NCI-H1105 treated with DMSO at 0.1 percent for 48 hours (cell line): ENCODE measurements around the gene TTC13.

ENCODE experiments used
- DNase-seq: peaks from one replicate; lab custom pipeline; 2025; lab: John Stamatoyannopoulos, UW

TTC13 gene

DNA sequence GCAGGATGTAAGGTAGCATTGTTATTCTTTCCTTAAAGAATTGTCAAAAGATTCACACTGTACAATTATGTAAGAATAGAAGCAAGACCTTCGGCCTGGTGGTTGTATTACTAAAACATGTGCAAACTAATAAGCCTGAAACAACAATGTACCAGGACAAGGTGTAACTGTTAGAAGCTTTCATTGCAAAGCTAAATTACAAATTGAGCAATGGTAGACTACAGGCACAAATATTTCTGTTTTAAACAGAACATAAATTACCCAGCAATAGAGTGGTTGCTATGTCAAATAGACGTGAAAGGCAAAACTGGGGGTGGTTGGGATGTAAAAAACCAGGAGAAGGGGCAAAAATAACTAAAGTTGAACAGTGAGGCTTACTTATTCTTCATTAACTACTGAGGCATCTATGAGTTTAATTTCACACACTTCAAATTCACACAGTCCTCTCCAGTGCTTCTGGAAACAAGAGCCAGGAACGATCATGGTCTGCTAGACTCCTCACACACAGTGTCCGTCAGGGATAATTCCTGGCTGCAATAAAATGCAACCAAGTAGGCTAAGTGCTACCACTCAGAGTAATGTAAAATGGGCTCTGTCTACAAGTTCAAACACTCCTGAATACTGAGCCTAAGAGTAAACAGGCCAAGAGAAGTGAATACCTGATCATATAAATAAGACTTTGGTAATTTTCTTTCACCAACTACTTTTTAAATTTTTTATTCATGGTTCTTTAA is 71.0 kb downstream of the TTC13 start:
- no peak for DNase-seq

DNA sequence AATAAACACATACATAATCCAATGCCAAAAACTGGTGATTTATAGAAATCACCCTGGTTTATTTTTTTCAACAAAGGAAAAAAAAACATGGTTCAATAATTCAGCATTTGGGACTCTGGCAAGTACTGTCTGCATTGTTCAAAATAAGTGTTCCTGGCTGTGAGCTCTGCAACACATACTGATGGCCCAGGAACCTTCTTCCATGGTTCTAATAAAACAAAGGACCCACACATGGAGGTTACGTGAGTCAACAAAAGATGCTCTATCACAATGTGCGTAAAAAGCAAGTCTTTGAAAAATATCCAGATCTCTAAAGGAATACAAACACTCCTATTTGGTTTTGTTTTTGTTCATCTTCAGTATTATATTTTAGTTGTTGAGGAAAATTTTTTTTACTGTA is 72.4 kb downstream of the TTC13 start:
- DNase-seq, result no peak

DNA sequence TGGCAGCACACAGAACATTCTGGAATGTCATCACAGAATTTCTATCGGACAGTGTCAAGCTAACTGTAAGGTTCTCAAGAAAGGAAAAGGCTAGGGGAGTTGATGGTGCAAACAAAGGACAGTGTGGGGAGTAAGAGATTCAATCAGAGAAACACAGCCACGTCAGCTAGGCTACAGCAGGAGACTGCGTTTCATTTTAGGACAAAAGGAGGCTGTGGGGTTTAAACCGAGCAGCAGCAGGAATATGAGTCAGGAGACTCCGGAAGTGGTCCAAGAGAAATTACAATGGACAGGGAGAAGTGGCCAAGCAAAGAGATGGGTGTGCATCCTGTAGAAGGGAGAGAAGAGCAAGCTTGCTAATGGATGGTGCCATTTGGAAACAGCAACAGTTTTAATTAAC is 72.9 kb downstream of the TTC13 start:
- DNase-seq, result no peak

DNA sequence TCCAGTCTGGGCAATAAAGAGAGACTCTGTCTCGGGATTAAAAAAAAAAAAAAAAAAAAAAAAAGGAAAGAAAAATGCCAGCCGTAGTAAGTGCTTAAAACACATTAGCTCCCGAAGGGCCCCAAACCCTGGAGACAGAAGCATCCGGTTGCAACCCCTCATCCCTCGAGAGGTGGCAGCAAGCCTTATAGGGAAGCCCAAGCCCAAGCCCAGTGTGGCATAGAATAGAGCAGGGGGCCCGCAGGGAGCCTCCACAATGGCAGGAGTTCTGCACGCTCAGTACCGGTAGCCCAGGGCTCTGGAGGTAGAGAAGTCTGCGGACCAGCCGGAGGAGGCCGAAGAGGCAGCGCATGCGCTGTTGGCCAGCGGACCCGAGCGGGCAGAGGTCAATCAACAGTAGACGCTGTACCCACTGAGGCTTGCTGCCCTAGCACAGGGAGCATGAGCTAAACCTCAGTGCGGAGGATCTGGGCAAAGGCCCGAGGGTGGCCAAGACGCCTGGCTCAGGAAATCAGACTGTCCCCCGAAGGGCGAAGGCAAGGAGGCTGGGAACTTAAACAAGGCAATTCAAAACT is 76.2 kb downstream of the TTC13 start:
- DNase-seq, result no peak

DNA sequence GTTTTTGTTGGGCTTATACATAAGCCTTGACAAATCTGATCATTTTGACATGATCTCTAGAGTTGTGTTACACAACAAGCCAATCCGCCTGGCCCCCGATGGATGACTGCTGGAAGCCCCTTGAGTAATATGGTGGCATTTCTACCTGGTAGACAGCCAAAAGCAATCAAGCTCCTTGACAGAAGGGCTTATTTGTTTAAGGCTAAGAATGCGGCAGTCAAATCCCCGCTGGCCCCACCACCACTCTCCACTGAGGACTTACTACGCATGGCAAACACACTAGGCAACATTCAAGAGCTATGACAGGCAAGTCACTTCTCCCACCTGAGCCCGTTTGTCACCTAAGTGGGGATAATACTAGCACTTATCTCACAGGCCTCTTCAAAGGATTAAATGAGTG is 77.0 kb downstream of the TTC13 start:
- DNase-seq, result no peak

DNA sequence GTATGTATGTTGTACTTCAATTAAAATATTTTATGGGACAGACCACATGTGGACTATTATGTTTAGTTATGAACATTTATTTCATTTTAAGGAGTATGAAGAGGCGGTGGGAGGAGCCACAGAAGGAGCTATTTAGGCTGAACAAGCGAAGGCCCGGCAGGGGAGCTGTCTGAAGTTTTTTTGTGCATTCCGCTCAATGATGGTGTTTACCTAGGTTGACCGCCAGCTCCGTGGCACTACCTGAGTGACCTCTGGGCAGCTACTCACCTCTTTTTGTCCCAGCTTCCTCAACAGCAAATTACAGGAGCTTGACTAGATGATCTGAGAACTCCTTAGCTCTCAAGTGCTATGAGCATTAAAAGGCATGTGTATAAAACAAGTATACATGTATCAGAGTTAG is 77.7 kb downstream of the TTC13 start:
- no peak for DNase-seq

DNA sequence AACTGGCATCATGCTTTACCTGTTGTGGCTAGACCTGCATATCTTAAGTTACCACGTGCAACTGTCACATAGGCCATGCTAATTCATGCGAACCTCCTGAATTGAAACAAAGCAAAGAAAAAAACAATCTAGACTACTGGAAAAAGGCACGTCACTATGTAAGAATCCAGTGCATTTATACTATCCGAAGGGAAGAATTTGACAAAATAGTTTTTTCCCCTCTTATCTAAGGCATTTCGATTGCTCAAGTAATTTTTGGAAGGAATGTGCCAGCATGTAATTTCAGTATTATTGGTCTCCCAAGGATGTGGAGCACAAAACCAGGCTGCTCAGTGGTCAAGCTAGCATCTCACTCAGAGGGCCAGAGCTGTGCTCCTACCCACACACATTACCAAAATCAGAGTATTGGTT is 78.8 kb downstream of the TTC13 start:
- DNase-seq, result no peak

DNA sequence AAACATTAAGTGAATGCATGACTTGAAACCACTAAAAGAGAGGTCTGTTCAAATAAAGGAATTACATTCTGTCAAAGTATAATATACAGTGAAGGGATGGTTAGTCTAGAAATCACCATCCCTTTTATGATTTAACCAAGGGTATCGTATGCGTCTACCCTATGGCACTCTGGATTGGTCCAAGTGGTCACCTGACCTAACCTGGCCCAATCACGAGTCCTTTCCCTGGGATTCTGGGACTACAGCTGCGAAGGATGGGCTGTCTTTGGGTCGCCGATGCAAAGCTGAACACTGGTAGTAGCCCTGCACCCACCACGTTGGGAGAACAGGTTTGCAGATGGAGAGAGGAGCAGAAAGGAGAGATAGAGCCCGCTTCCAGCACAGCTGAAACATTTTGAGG is 79.9 kb downstream of the TTC13 start:
- no peak for DNase-seq

DNA sequence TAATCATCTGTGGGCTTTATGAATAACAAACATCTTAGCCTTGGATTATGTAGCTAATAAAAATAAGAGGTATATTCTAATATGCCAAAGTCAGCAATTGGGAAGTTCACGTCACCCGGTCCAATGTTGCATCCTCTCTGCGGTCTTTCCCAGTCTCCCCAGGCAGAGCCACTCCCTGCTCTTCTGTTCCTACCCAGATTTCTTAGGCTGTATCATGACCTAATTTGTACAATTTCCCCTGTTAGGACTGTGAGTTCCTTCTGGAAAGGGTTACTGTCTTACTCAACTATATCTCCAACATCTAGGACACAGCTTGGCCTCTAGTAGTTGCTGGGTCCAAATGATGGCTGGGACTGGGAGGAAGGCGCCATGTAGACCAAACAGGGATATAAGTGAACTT is 80.5 kb downstream of the TTC13 start:
- DNase-seq, result no peak

DNA sequence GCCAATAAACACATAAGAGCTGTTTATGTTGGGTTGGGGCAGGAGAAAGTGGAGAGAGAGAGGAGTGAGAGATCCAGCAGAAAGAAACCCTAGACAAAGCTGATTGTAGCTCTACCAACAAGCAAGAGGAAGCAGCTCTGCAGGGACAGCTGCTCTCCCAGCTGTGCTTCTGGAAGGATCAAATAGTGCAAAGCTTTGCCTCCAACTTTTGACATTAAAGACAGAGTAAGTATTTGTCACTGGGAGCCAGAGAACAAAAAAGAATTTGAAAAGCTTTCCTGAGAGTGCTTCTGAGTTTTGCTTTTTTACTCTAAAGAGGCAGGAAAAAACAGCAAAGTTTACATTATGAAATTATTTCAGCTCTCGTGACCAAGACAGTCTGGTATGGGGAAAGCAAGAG is 81.9 kb downstream of the TTC13 start:
- DNase-seq, result no peak

DNA sequence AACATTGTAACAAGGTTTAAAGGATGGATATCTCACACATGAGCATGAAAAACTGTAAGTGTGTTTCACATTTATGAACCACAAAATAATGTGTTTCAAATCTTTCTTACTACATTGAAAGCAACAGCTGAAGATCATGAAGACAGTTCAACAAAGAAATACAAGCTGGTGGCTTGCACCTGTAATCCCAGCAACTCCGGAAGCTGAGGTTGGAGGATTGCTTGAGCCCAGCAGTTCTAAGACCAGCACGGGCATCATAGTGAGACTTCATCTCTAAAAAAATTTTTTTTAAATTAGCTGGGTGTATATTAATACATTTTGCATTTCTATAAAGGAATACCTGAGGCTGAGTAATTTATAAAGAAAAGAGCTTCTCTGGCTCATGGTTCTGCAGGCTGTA is 83.2 kb downstream of the TTC13 start:
- DNase-seq, result no peak

DNA sequence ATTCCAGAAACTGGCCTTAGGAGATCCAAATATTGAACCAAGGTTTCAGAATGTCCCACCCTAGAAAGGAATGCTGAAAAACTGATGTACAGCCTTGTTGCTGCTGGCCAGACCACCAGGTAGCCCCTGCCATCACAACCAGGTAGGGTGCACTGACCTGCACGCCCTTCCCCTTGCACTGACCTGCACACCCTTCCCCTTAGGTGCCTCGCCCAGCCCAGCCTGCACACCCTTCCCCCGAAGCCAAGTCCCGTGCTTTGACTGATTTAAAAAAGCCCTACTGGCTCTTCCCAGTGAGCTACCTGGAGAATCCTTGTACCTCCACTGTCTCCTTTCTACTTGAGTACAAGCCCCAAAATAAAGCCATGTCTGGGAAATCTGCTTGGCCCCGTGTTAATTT is 84.0 kb downstream of the TTC13 start:
- DNase-seq, result no peak

DNA sequence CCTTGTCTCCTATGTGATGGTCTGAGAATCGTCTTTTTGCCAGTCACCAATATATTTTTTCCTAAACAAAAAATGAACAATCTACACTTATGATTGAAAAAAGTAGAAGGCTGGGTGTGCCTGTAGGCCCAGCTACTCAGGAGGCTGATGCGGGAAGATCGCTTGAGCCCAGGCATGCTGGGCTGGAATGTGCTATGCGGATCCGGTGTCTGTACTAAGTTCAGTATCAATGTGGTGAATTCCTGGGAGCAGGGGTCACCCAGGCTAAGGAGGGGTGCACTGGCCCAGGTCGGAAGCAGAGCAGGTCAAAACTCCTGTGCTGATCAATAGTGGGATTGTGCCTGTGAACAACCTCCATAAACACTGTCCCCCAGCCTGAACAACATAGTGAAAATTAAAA is 84.6 kb downstream of the TTC13 start:
- DNase-seq, result no peak

DNA sequence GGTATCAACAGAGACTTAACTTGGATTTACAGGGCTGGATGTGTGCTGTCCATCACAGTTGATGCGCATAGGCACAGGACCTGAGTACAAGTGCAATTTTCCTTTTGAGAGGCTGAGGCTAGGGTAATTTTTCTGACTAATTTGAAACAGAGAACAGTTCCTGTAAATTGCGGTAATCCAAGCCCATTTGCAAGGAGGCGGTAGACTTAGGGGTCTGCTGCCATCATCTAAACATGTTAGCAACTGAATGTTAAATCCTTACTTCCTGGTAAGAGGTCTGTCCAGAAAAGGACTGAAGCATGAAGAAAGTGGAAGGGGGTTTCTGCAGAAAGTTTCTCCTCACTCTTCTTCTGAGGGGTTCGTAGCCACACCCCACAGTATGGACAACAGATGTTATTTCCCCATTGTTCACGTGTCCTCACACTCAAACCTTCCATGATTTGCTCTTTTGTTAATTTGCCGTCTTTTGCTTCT is 86.6 kb downstream of the TTC13 start:
- no peak for DNase-seq

DNA sequence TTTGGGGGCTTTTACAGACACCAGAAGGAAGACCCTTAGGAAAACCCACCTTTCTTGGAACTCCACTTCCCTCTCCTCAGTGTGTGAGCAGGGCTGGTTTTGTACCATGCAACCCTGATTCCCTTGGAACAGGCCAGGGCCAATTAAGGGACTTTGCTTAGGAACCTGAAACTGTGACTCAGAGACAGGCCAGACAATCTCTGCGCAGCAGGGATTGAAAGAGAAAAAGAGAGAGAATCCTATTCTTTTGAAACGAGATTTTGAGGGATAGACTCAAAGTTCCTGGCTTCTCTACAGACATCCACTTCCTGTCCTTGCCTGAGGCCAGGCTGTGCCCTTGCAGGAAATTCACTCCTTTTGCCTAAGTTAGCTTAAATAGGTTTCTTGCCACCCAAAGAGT is 87.2 kb downstream of the TTC13 start:
- no peak for DNase-seq

DNA sequence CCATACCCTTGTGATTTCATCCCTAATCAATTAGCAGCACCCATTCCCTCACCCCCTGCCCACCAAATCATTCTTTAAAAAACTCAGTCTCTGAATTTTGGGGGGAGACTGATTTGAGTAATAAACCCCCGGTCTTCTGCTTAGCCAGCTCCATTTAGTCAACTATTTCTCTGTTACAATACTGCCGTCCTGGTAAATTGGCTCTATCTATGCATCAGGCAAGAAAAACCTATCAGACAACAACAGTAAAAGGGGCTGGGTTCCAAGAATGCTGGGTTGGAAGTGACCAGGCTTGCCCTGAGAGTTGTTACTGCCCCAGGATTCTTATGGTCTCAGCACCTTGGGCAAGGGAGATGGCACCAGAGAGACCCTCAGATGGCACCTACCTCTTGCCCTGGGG is 94.0 kb downstream of the TTC13 start:
- DNase-seq, result no peak

DNA sequence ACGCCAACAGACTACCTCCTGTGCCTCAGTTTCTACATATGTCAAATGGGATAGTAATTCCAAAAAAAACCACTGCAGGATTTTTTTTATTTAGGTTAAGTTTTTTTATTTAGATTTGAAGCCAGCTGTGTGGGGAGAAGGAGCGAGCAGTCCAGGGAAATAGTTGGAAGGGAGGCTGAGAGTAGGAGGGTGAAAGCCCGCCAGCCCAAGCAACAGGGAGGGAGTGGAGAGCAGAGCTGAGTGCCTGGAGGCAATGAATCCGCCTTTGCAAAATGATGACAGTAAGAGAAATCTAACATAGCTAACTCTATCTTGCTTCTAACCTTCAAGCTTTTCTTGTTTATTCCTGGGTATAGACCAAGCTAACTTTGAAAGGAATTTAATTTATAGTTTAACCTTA is 94.7 kb downstream of the TTC13 start:
- DNase-seq, result no peak

DNA sequence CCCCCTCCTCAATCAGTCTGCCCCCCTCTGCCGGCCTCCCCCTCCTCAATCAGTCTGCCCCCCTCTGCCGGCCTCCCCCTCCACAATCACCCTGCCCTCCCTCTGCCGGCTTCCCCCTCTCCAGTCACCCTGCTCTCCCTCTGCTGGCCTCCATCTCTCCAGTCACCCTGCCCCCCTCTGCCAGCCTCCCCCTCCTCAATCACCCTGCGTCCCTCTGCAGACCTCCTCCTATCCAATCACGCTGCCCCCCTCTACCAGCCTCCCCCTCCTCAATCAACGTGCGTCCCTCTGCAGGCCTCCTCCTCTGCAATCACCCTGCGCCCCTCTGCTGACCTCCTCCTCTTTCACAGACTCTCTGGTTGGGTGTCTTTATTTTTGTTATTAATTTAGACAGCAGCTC is 98.9 kb downstream of the TTC13 start:
- DNase-seq, result no peak

DNA sequence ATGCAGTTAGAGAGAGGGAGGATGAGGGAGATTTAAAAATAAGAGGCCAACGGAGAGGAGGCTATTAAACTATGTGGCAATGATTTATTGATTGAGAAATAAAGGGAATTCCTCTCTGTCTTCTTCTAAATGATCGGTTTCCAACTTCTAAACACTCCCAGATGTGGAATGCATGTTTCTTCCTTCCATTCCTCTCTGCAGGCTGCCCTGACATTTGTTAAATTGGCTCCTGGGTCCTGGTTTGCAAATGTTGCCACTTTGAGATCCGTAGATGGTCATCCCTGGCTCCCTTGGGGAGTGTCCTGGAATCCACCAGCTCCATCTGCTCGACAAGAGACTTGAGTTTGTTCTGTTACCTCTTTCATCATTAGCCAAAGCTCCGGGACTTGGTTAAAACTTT is 100.1 kb downstream of the TTC13 start:
- DNase-seq, result no peak

DNA sequence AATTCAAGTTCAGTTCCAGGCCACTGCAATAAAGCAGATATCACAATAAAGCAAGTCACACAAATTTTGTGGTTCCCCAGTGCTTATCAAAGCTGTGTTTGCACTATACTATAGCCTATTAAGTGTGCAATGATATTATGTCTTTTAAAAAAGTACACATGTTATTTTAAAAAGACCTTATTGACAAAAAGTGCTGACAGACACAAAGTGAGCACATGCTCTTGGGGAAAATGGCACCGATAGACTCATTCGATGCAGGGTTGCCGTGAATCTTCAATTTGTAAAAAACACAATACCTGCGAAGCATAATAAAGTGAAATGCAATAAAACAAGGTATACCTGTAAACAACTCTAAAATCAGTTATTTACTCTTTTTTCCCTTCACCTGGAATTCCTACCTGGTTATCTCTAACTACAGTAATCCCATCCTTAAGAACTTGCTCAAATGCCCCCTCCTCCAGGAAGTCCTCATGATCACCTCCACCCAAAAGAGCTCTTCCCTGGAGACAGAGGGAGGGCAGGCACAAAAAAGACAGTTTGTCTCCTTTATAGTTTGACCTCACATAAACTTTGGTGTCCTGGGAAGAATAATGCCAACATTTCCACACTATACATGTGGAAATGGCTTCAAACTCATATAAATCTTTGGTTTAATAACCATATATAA is 100.6 kb downstream of the TTC13 start:
- DNase-seq, result no peak

DNA sequence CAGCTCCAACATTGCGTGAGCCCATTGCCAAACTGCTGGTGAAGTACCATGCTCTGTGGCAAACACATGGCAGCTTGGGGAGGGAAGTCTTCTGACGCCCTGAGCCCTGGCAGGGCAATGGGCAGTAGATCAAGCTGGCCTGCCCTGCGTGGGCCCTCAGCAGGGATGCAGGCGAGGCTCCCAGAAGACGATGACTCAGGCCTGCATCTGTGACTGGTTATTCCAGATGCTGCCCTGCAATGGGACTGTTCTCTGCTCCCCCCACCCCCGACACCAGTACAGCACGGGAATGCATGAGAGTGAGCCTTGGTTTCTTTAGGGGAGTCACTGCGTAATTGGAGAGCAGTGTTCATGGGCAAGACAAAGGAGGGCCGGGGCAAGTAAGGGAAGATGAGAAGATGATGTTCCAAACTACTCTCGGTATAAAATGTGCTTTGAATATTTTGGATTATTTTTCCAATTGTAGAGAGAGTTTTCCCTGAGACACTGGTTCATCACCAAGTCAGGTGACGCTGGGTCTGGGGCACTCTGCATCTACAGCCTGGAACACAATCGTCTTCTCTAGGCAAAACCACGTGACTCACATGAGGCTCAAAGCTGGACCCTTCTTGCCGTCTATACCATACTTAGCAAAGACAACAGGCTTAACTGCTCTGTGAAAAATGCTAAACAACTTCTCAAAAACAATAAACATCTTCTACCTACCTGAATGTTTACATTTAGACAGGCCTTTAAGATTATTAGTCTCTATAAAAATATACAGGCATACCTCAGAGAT is 101.3 kb downstream of the TTC13 start:
- DNase-seq, result no peak

DNA sequence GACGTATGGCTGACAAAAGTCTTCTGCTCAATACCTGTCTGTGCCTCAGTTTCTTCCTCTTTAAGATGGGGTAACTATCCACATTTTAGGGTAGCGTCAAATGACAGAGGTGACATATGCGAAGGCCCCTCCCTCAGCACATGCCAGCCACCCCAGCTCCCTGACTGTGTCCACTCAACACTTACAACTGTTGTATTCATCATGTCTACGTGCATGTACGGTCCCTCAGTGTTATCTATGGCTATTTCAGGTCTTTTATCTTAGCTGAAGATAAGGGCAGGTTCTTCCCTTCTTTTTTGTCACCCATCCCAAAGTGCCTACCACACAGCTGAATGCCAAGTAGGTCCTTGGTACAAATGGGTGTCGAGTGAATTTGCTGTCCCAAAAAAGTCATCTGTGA is 102.0 kb downstream of the TTC13 start:
- DNase-seq, result no peak

DNA sequence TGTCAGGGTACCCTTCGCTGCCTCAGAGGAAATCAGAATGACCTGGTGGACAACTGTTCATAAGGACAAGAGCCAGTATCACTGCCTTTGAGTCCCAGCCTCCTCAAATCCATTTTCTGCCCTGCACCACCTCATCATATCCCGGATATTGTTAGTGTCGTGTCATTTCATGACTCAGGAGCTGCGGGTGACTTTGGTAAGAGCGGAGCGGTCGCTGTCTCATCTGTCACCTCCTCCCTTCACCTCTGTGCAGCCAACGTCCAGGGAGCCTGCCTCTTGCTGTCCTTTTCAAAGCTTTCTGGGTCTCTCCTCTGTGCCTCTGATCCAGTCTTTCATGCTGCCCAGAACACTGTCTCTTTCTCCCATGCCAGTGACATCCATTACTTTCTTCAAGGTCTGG is 103.3 kb downstream of the TTC13 start:
- DNase-seq, result no peak
